Measurements from ENCODE around the gene SLC8A2. TPM values are rescaled to one million over a fixed set of nuclear protein-coding genes. Genes with fewer than 3 reads are reported as not detected.

The SLC8A2 gene
- total RNA-seq: not detected in 2 replicates

- H3K4me3 ChIP-seq (ENCODE audit: low read depth, low read length): no peak within 1 kb of the TSS
- DNase-seq (ENCODE audit: low read depth): peak; percentile 81
- no peak for TF ChIP-seq CTCF (IDR thresholded peaks at IDR 0.05; ENCODE audit: insufficient read depth, low read depth, low read length)
These were observed at the start of gene SLC8A2 for GRCh38 chr19:47471733-47472457. SLC8A2 (minus strand) TSS chr19:47471893; CDS start chr19:47466403, 5,490 bp downstream.

- no peak overlapping the region for H3K4me3 ChIP-seq (ENCODE audit: low read depth, low read length)
- TF ChIP-seq CTCF (IDR thresholded peaks at IDR 0.05; ENCODE audit: insufficient read depth, low read depth, low read length): no peak
- no peak for DNase-seq (ENCODE audit: low read depth)
These were observed 49.1 kb upstream of the SLC8A2 start for GRCh38 chr19:47520839-47521238.

GRCh38 chr19:47520343-47520806 is 48.7 kb upstream of the SLC8A2 start:
- DNase-seq (ENCODE audit: low read depth): no peak
- no peak for TF ChIP-seq CTCF (IDR thresholded peaks at IDR 0.05; ENCODE audit: insufficient read depth, low read depth, low read length)

GRCh38 chr19:47518854-47519253 is 47.2 kb upstream of the SLC8A2 start:
- no peak for TF ChIP-seq CTCF (IDR thresholded peaks at IDR 0.05; ENCODE audit: insufficient read depth, low read depth, low read length)
- no peak overlapping the region for H3K4me3 ChIP-seq (ENCODE audit: low read depth, low read length)
- DNase-seq (ENCODE audit: low read depth): no peak

More at GRCh38 chr19:47520343-47520806, 48.7 kb upstream of the SLC8A2 start:
- no peak overlapping the region for H3K4me3 ChIP-seq (ENCODE audit: low read depth, low read length)

GRCh38 chr19:47518139-47518538 is 46.4 kb upstream of the SLC8A2 start:
- no peak overlapping the region for H3K4me3 ChIP-seq (ENCODE audit: low read depth, low read length)
- DNase-seq (ENCODE audit: low read depth): no peak
- no peak for TF ChIP-seq CTCF (IDR thresholded peaks at IDR 0.05; ENCODE audit: insufficient read depth, low read depth, low read length)

GRCh38 chr19:47514869-47515588 is 43.3 kb upstream of the SLC8A2 start, which contains the start of gene NAPA:
NAPA (minus strand) TSS chr19:47515063; CDS start chr19:47514940, 123 bp downstream.
- H3K4me3 ChIP-seq (ENCODE audit: low read depth, low read length): peak within 1 kb of the TSS; percentile 94
- DNase-seq (ENCODE audit: low read depth): peak; percentile 100
- no peak for TF ChIP-seq CTCF (IDR thresholded peaks at IDR 0.05; ENCODE audit: insufficient read depth, low read depth, low read length)
